Vagina (tissue), 2 donors: ENCODE data around the gene ANXA3.

ENCODE experiments used
- POLR2A ChIP-seq, 2 donors: fragments of 450-650 bp; IDR thresholded peaks; one replicate each; pipeline ENCODE4 v1.6.1; 2017; ENCODE audit warnings: antibody characterized with exemption in 2 of 2, mild to moderate bottlenecking in 2 of 2, moderate library complexity in 2 of 2
- POLR2AphosphoS5 ChIP-seq, 2 donors: sonication (generic); formaldehyde crosslinking; IDR thresholded peaks; one replicate each; pipeline ENCODE4 v1.9.0; 2017; ENCODE audit warnings: antibody characterized with exemption in 2 of 2, mild to moderate bottlenecking in 2 of 2, low read depth in 1 of 2; ENCODE audit not compliant: insufficient read depth in 1 of 2
- TF ChIP-seq, protein P1 (sequence below), 3 experiments: fragments of 450-650 bp in 2 of 3; fragments of 200-600 bp in 1 of 3; sonication (generic) in 1 of 3; IDR thresholded peaks; one replicate each; pipeline ENCODE4 v1.5.1; 2017 to 2019; ENCODE audit warnings: antibody characterized with exemption in 3 of 3, mild to moderate bottlenecking in 2 of 3, moderate library complexity in 2 of 3

- TF ChIP-seq, protein P1, sequence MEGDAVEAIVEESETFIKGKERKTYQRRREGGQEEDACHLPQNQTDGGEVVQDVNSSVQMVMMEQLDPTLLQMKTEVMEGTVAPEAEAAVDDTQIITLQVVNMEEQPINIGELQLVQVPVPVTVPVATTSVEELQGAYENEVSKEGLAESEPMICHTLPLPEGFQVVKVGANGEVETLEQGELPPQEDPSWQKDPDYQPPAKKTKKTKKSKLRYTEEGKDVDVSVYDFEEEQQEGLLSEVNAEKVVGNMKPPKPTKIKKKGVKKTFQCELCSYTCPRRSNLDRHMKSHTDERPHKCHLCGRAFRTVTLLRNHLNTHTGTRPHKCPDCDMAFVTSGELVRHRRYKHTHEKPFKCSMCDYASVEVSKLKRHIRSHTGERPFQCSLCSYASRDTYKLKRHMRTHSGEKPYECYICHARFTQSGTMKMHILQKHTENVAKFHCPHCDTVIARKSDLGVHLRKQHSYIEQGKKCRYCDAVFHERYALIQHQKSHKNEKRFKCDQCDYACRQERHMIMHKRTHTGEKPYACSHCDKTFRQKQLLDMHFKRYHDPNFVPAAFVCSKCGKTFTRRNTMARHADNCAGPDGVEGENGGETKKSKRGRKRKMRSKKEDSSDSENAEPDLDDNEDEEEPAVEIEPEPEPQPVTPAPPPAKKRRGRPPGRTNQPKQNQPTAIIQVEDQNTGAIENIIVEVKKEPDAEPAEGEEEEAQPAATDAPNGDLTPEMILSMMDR (IDR thresholded peaks at IDR 0.05), result no peak
- TF ChIP-seq POLR2AphosphoS5 (IDR thresholded peaks at IDR 0.05; ENCODE audit: insufficient read depth in 1 of 2, low read depth in 1 of 2) (no peak), POLR2A (IDR thresholded peaks at IDR 0.05) (no peak)
Measured at GRCh38 chr4:78654807-78655206, 103.2 kb downstream of the ANXA3 start.
